Kidney tubule cell (primary cell): ENCODE measurements around the gene CACNA1H.

ENCODE experiments used
- DNase-seq: peaks from one replicate; pipeline ENCODE4 v3.0.0-alpha.2; 2018; ENCODE audit warnings: low spot score

CACNA1H gene

GRCh38 chr16:1152651-1153259 is at the start of gene CACNA1H:
CACNA1H (plus strand) TSS chr16:1153106; CDS start chr16:1153738, 632 bp downstream.
- DNase-seq = no peak

- DNase-seq = no peak
Observed at GRCh38 chr16:1103636-1103980, 49.3 kb upstream of the CACNA1H start.

GRCh38 chr16:1105888-1106620 is 46.9 kb upstream of the CACNA1H start:
- DNase-seq = peak; percentile 60

GRCh38 chr16:1106659-1107058 is 46.2 kb upstream of the CACNA1H start:
- DNase-seq = no peak

- DNase-seq = no peak
Observed at GRCh38 chr16:1107141-1107540, 45.8 kb upstream of the CACNA1H start.

- DNase-seq = no peak
Observed at GRCh38 chr16:1107731-1108130, 45.2 kb upstream of the CACNA1H start.

GRCh38 chr16:1108299-1109252 is 44.3 kb upstream of the CACNA1H start:
- peak; percentile 46 for DNase-seq

- DNase-seq = peak; percentile 51
Observed at GRCh38 chr16:1109648-1110047, 43.3 kb upstream of the CACNA1H start.

GRCh38 chr16:1112506-1113184 is 40.3 kb upstream of the CACNA1H start:
- DNase-seq = no peak

GRCh38 chr16:1113489-1113888 is 39.4 kb upstream of the CACNA1H start:
- no peak for DNase-seq

GRCh38 chr16:1113889-1114526 is 38.9 kb upstream of the CACNA1H start:
- DNase-seq = no peak

GRCh38 chr16:1116693-1117077 is 36.2 kb upstream of the CACNA1H start:
- no peak for DNase-seq

- DNase-seq = no peak
Observed at GRCh38 chr16:1117176-1117900, 35.6 kb upstream of the CACNA1H start.

GRCh38 chr16:1117926-1118325 is 35.0 kb upstream of the CACNA1H start:
- DNase-seq = no peak

GRCh38 chr16:1119129-1119528 is 33.8 kb upstream of the CACNA1H start:
- no peak for DNase-seq

- no peak for DNase-seq
Observed at GRCh38 chr16:1119766-1120576, 32.9 kb upstream of the CACNA1H start.

- no peak for DNase-seq
Observed at GRCh38 chr16:1120577-1120941, 32.3 kb upstream of the CACNA1H start.

- DNase-seq = no peak
Observed at GRCh38 chr16:1121009-1121408, 31.9 kb upstream of the CACNA1H start.

GRCh38 chr16:1121601-1122397 is 31.1 kb upstream of the CACNA1H start:
- no peak for DNase-seq
